ENCODE measurements around the gene GPR162. TPM values are rescaled to one million over a fixed set of nuclear protein-coding genes. Genes with fewer than 3 reads are reported as not detected.
A peak's percentile ranks its signal among the peaks of the same experiment; 100 is the strongest.
"Not testable (repeated sequence)": the region's sequence is repeated elsewhere in the genome, so short reads cannot be mapped to it uniquely, and the experiment has no call there.

GPR162 gene
- total and polyA plus RNA-seq, 2 experiments from 2014 or later: 38.6 to 41.1 TPM

- Histone ChIP-seq H3K27me3 (no peaks in the 10 kb centered on the region), H3K36me3 (peaks cover 29% of the 10 kb centered on the region), H3K9me3 (ENCODE audit: low read depth) (no peaks in the 10 kb centered on the region), H3K4me1 (ENCODE audit: low read depth) (peaks cover 12% of the 10 kb centered on the region), H3K4me3 (peak overlapping the region; percentile 97), H3K27ac (peak overlapping the region; percentile 86)
- DNase-seq (ENCODE audit: low read depth in 1 of 2, low spot score in 1 of 2): peak; percentile 80 to 90
- peak; percentile 86 for TF ChIP-seq CTCF (IDR thresholded peaks at IDR 0.05; ENCODE audit: low read depth, low read length)
Measured at GRCh38 chr12:6869049-6870021, 47.7 kb downstream of the GPR162 start.

GRCh38 chr12:6870304-6870703 is 48.7 kb downstream of the GPR162 start:
- not testable (repeated sequence) for H3K4me3 ChIP-seq; DNase-seq (ENCODE audit: low read depth in 1 of 2, low spot score in 1 of 2); H3K9me3 ChIP-seq (ENCODE audit: low read depth); H3K27me3 ChIP-seq
- Histone ChIP-seq H3K27ac (peak overlapping the region; percentile 21), H3K36me3 (peaks cover 22% of the 10 kb centered on the region), H3K4me1 (ENCODE audit: low read depth) (peaks cover 12% of the 10 kb centered on the region)

DNA sequence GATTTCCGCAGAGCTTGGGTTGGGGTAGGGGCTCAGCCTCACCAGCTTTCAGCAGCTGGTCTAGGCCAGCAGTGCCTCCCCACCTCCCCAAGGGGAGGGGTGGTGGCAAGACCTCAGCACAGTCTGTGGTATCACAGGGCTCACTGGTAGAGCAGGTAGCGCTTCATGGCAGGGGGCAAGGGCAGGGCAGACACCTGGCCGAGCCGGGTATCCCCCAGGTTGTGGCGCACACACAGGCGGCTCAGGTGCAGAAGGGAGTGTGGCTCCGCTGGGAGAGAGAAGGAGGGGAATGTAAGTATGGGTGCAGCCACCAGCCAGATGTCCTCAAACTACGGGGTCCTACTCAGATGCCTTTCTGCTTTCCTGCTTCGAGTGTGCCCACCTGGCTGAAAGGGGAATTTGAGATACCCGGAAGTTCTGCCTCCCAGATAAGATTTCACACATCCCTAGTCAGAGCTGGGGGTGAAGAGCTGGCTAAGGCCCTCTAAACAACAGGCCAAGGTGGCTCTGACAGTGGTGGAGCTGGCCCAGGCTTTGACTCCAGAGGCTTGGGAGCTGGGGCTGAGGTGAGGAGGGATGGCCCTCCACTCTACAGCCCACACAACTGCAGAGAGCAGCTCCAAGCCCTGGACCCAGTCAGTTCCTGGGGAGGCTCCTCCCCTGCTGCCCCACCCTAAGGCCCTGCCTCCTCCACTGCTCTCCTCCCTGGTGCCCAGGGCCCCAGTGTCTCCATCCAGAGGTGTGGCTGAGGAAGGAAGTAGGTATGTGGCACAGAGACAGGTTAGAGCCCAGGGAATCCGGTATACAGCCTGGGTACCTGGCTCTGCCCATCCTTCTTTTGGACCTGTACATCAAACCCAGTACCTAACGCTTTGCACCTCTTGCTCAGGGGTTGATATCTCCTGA is 49.7 kb downstream of the GPR162 start:
- Histone ChIP-seq H3K9me3 (ENCODE audit: low read depth) (no peaks in the 10 kb centered on the region), H3K36me3 (peaks cover 19% of the 10 kb centered on the region), H3K27ac (peak overlapping the region; percentile 21), H3K27me3 (no peaks in the 10 kb centered on the region), H3K4me3 (no peak overlapping the region), H3K4me1 (ENCODE audit: low read depth) (peaks cover 12% of the 10 kb centered on the region)
- DNase-seq (ENCODE audit: low read depth in 1 of 2, low spot score in 1 of 2): peak in 1 of 2 donors; percentile 21
- TF ChIP-seq CTCF (IDR thresholded peaks at IDR 0.05; ENCODE audit: low read depth, low read length): no peak

- H3K4me3 ChIP-seq: peak overlapping the region; percentile 57
- no peaks in the 10 kb centered on the region for H3K9me3 ChIP-seq (ENCODE audit: low read depth)
- peak; percentile 98 for TF ChIP-seq CTCF (IDR thresholded peaks at IDR 0.05; ENCODE audit: low read depth, low read length)
- H3K27me3 ChIP-seq: no peaks in the 10 kb centered on the region
- peak; percentile 79 to 91 for DNase-seq (ENCODE audit: low read depth in 1 of 2, low spot score in 1 of 2)
- H3K36me3 ChIP-seq: peaks cover 19% of the 10 kb centered on the region
- H3K27ac ChIP-seq: peak overlapping the region; percentile 69
- peaks cover 12% of the 10 kb centered on the region for H3K4me1 ChIP-seq (ENCODE audit: low read depth)
Measured at GRCh38 chr12:6872073-6873048, 50.7 kb downstream of the GPR162 start.

GRCh38 chr12:6873094-6874014 is 51.7 kb downstream of the GPR162 start, which contains the start of gene SPSB2:
TSS of gene SPSB2 (minus strand) at chr12:6873303. CDS start at chr12:6872901, 402 bp downstream.
- H3K27me3 ChIP-seq: no peaks in the 10 kb centered on the region
- peak; percentile 97 to 100 for DNase-seq (ENCODE audit: low read depth in 1 of 2, low spot score in 1 of 2)
- peaks cover 19% of the 10 kb centered on the region for H3K36me3 ChIP-seq
- H3K4me1 ChIP-seq (ENCODE audit: low read depth): peaks cover 12% of the 10 kb centered on the region
- no peaks in the 10 kb centered on the region for H3K9me3 ChIP-seq (ENCODE audit: low read depth)
- peak within 1 kb of the TSS; percentile 69 for H3K27ac ChIP-seq
- peak within 1 kb of the TSS; percentile 57 for H3K4me3 ChIP-seq
- no peak for TF ChIP-seq CTCF (IDR thresholded peaks at IDR 0.05; ENCODE audit: low read depth, low read length)

GRCh38 chr12:6874015-6874368 is 52.4 kb downstream of the GPR162 start:
- not testable (repeated sequence) for H3K9me3 ChIP-seq (ENCODE audit: low read depth); DNase-seq (ENCODE audit: low read depth in 1 of 2, low spot score in 1 of 2); H3K4me1 ChIP-seq (ENCODE audit: low read depth); H3K27me3 ChIP-seq
- Histone ChIP-seq H3K27ac (peak overlapping the region; percentile 69), H3K36me3 (peaks cover 18% of the 10 kb centered on the region), H3K4me3 (peak overlapping the region; percentile 57)
